GM18499 (cell line): ENCODE data around the gene KATNB1.
"Not testable (repeated sequence)": the region's sequence is repeated elsewhere in the genome, so short reads cannot be mapped to it uniquely, and the experiment has no call there.

Experiments used
- ATAC-seq: cut with Tn5 transposase; IDR thresholded peaks from one replicate; pipeline ENCODE4 v1.9.1; 2021; ENCODE audit warnings: moderate number of reproducible peaks; ENCODE audit not compliant: insufficient read depth, unreplicated experiment

Gene KATNB1

DNA sequence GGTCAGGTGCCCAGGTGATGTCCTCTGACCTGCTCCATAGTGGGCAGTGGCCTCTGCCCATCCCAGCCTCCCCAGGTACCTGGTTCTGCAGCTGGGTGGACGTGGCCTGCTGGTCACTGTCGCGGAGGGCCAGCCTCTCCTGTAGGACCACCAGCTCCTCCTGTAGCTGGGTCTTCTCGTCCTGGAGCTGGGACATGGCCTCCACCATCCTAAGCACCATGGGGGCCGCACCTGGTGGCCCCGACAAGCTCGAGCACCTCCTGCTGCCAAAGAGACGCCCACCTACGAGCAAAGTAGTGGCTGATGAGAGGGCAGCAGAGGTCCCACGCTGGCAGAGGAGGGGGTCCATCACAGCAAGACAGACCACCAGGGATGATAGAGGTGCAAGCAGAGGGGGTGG lies 49.8 kb downstream of the KATNB1 start:
- no peak for ATAC-seq

GRCh38 chr16:57785924-57786323 lies 50.4 kb downstream of the KATNB1 start:
- ATAC-seq, result no peak

- ATAC-seq, result no peak
These were observed 51.3 kb downstream of the KATNB1 start for GRCh38 chr16:57786632-57787518.

DNA sequence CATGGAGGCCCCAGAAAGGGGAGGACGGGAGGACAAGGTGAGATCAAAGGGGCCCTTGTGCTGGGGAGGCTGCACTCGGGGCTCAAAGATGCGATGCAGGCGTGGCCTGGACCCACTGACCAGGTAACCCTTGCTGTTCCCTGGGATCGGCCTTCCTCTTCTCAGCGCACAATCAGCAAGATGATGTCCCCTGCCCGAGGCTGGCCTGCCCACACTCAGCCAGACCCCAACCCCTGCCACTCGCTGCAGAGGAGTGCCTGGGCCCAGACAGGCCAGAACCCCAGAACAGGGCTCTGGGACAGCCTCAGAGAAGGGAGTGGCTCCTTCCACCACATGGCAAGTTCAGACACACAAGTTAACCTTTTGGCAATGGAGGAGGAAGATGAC lies 51.9 kb downstream of the KATNB1 start:
- no peak for ATAC-seq

DNA sequence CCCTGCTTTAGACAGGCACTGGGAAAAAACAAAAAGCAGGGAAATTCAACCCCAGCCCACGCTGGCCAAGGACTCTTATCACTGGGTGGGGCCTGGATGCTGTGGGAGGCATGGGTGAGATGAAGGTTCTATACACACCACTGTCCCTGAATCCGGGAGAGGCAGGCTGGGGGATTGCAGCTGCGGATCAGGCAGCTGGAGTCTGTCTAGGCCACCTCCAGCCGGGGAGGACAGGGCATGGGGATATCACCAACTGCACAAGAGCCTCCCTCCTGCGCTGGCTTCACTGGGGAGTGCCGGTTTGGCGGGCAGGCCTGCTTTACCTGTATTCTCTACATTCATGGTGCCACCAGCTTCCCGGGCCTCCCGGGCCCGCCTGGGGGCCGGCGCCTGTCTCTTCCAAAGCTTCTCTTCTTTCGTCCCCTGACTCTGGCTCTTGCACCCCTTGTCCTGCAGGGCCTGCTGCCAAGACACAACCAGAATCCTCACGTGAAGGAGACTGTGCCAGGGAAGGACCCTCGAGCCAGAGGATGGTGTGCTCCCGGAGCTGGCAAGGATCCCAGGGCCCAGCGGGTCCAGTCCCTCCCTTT lies 52.8 kb downstream of the KATNB1 start:
- no peak for ATAC-seq

DNA sequence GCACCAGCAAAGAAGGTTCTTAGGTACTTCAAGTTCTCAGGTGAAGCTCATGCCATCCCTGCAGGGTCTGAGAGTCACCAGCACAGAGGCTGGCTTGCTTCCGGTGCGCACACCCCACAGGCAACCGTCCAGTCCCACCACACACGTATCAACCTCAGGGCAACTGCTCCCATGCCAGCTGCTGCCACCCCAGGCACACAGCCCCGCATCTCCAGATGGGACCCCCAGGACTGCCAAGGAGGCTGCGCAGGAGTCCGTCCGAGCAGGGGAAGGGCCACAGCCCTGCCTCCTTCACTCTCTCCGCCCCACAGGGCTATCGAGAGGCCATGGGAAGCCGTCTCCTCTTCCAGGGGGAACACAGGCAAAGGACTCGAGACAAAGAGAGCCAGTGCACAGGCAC lies 53.4 kb downstream of the KATNB1 start:
- ATAC-seq, result no peak

GRCh38 chr16:57791195-57791892 lies 55.8 kb downstream of the KATNB1 start:
- no peak for ATAC-seq

DNA sequence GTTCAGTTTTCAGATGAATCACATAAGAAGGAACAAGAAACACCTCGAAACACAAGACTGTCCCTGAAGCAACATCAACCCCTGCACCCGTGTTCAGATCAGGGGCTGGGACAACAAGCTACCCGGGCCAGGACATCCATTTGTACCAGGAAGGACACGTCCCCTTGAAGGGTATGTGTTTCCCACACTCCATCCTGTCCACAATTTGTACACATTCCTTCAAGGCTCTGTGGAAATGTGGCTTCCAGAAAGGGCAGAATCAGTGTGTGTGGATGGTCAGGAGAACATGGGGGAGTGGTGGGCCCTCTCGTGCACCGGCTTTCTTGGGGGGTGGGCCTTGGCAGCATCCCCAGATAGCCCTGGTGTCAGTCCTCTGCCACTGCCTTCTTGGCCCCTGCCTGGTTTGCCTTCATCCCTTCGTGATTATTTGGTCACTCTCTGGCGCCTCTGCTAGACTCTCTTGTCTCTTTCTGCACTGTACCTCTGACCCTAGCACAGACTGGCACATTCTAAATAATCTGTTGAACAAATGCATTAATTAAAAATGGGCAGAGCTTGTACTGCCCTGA lies 56.4 kb downstream of the KATNB1 start:
- no peak for ATAC-seq

- ATAC-seq, result no peak
These were observed 59.4 kb downstream of the KATNB1 start for GRCh38 chr16:57794849-57795430.

DNA sequence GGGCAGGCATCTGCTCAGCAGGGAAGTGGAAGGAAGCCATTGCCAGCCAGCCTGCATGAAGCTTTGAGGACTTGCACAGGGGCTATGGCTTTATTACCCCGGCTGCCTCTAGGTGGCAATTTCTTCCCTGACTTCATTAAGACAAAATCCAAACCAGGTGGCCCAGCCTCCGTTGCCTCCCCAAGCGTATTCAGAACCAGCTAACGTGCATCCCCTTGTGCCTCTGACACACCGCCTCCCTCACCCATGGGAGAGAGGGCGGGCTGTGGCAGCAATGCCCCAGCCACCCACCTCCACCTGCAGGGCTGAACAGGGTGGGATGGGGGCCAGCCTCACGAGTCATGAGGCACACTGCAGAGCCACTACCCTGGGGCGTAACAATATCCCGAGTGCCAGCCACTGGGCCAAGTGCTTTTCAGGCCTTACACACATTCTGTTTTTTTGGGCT lies 59.9 kb downstream of the KATNB1 start:
- ATAC-seq, result no peak

DNA sequence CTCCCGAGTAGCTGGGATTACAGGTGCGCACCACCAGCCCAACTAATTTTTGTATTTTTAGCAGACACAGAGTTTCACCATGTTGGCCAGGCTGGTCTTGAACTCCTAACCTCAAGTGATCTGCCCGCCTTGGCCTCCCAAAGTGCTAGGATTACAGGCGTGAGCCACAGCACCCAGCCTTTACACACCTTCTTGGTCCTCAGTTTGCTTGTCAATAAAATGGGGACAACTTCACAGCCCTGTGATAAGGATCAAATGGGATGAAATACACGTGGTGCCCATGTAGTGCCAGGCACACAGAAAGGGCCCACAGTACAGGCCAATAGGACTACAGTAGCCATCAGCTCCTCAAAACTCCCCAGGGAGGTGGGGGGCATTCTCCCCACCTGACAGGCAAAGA lies 60.4 kb downstream of the KATNB1 start:
- not testable (repeated sequence) for ATAC-seq

GRCh38 chr16:57797216-57797525 lies 61.6 kb downstream of the KATNB1 start:
- no peak for ATAC-seq

- ATAC-seq, result no peak
These were observed 62.1 kb downstream of the KATNB1 start for GRCh38 chr16:57797526-57798266.

DNA sequence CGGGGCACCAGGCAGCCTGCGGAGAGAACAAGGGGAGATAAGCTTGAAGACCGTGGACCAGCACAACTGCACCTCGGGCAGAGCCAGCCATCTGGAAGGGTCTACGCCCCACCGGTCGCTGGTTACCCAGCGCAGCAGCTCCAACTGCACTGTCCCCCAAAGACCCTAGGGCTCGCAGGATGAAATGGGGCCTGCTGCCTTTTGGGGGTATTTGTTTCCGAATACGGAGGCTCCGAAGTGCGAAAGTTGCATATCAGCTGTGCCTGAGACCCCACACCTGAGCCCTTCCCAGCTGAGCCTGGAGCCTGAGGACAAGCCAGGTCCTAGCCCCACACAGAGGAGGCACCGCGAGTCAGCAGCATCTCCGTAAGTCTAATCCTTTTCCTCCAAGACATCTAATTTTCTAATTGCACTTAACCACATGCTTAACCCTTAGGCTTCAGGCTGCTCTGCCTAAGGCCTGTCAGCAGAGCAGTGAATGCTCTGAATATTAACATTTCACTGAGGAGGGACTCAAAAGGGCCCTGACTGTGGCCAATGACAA lies 62.8 kb downstream of the KATNB1 start:
- no peak for ATAC-seq

DNA sequence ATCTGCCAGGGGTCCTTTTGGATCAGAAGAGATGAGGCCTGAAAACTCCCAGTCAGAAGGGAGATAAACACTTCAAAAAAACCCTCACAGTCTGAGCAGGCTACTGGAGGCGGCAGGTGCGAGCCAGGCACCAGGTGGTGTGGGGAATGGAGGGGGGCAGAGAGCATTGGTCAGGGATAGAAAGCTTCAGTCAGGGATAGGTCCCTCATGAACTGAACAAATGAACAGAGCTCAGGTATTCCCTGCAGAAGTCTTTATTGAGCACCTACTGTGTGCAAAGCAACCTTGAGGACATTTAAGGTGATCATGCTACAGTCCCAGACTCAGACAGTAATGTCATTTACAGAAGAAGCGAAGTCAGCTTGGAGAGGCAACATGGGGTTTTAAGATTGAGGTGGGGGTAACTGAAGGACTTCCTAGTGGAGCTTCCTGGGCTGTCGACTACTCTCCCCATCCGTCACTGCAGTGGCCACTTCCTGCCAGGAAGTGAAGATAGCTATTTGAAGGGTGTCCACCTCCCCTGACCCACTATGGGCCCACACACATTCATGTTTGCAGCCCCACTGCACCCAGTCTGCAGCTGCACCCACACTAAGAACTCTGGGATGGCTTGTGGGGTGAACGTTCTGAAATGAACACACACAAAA lies 63.5 kb downstream of the KATNB1 start:
- no peak for ATAC-seq

GRCh38 chr16:57799600-57800199 lies 64.1 kb downstream of the KATNB1 start:
- no peak for ATAC-seq

DNA sequence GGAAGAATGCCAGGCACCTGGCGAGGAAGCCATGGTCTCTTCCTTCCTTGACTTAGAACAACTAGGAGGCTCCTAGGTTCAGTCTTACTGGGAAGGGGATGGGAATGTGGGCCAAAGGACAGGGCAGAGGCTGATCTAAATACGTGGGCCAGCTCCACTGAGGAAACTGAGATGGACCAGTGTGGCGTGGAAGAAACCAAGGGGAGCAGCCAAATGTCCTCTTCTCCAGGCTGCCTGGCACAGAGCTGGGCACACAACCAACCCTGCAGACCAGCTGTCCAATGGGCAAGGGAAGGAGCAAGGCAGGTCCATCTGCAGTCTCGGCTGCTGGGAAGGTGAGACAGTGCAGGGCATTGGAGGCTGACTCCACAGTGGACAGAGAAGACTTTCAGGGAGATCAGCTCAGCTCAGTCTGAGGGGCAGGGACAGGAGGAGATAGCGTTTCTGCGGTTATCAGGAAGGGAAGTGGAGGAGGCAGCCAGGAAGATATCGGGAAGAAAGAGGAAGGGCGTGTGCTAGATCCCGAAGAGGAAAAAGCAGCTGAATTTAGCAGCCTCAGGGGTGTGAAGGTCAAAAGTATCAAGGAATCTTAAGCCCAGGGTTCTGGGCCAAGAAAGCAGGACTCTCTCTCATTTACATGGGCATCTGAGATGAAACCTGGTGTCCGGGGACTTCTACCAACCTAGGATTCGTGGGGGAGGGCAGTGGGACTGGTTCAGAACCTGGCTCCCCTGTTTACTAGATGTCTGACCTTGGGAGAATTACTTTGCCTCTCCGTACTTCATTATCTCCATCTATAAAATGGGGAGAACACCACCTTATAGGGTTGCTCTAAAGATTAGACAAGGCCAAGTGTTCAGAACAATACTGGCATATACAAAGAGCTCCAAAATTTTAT lies 64.9 kb downstream of the KATNB1 start:
- no peak for ATAC-seq
